NCI-H748 treated with DMSO at 0.1 percent for 48 hours (cell line): Measurements from ENCODE around the gene NFASC.

Source experiments
- DNase-seq: peaks from one replicate; lab custom pipeline; 2025; lab: John Stamatoyannopoulos, UW

Gene NFASC

GRCh38 chr1:205064301-205064700, 193.6 kb downstream of the NFASC start:
- no peak for DNase-seq

- DNase-seq, result no peak
Measured at GRCh38 chr1:205064741-205065316, 194.2 kb downstream of the NFASC start.

- DNase-seq, result no peak
Measured at GRCh38 chr1:205065666-205066065, 195.0 kb downstream of the NFASC start.

GRCh38 chr1:205066141-205066818, 195.6 kb downstream of the NFASC start:
- no peak for DNase-seq

- DNase-seq, result no peak
Measured at GRCh38 chr1:205067031-205067430, 196.4 kb downstream of the NFASC start.

GRCh38 chr1:205068001-205068400, 197.3 kb downstream of the NFASC start:
- no peak for DNase-seq

GRCh38 chr1:205068457-205069040, 197.9 kb downstream of the NFASC start:
- DNase-seq, result no peak

- DNase-seq, result no peak
Measured at GRCh38 chr1:205069371-205070125, 198.9 kb downstream of the NFASC start.

- DNase-seq, result no peak
Measured at GRCh38 chr1:205071028-205071409, 200.4 kb downstream of the NFASC start.

- no peak for DNase-seq
Measured at GRCh38 chr1:205071801-205072200, 201.1 kb downstream of the NFASC start.

- no peak for DNase-seq
Measured at GRCh38 chr1:205072286-205072685, 201.6 kb downstream of the NFASC start.
